ENCODE results near the gene CYP3A5.

DNA sequence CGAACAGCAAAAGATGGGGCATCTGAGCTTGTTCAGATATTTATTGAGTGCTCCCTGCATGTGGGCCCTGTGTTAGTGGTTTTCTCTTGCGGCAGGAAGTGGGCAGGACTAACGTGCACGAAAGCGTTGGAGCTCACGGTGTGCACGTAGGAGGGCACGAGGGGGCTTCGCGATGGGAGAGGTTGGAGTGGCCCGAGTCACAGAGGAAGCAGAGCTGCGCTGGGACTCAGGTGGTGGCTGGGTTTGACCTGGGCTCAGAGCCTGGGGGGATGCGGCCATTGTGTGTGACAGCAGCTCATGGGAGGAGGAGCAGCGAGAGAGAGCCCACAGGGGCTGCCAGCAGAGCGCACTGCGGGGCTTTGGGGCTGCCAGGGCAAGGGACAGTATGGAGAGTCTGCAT is 55.3 kb downstream of the CYP3A5 start:
- TF ChIP-seq, protein P1, sequence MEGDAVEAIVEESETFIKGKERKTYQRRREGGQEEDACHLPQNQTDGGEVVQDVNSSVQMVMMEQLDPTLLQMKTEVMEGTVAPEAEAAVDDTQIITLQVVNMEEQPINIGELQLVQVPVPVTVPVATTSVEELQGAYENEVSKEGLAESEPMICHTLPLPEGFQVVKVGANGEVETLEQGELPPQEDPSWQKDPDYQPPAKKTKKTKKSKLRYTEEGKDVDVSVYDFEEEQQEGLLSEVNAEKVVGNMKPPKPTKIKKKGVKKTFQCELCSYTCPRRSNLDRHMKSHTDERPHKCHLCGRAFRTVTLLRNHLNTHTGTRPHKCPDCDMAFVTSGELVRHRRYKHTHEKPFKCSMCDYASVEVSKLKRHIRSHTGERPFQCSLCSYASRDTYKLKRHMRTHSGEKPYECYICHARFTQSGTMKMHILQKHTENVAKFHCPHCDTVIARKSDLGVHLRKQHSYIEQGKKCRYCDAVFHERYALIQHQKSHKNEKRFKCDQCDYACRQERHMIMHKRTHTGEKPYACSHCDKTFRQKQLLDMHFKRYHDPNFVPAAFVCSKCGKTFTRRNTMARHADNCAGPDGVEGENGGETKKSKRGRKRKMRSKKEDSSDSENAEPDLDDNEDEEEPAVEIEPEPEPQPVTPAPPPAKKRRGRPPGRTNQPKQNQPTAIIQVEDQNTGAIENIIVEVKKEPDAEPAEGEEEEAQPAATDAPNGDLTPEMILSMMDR (IDR thresholded peaks at IDR 0.05): no peak
- no peak for TF ChIP-seq POLR2A (IDR thresholded peaks at IDR 0.05)
